Osteocyte (in vitro differentiated cells): ENCODE measurements around the gene GMEB2. TPM values are rescaled to one million over a fixed set of nuclear protein-coding genes. Genes with fewer than 3 reads are reported as not detected.
"Not testable (repeated sequence)": the region's sequence is repeated elsewhere in the genome, so short reads cannot be mapped to it uniquely, and the experiment has no call there.

Experiments
- DNase-seq: peaks from one replicate; pipeline ENCODE4 v3.0.0; 2021; ENCODE audit warnings: mixed read lengths; ENCODE audit not compliant: unreplicated experiment; ENCODE audit errors: extremely low spot score
- H3K27ac Mint-ChIP-seq: one replicate; pipeline ENCODE4 v1.8.0; 2021; ENCODE audit warnings: mild to moderate bottlenecking, mixed read lengths; ENCODE audit not compliant: unreplicated experiment
- H3K27me3 Mint-ChIP-seq: one replicate; pipeline ENCODE4 v1.8.0; 2021; ENCODE audit warnings: mixed read lengths; ENCODE audit not compliant: unreplicated experiment
- H3K36me3 Mint-ChIP-seq: one replicate; pipeline ENCODE4 v1.8.0; 2021; ENCODE audit warnings: mixed read lengths; ENCODE audit not compliant: unreplicated experiment
- H3K4me1 Mint-ChIP-seq: one replicate; pipeline ENCODE4 v1.8.0; 2021; ENCODE audit warnings: mixed read lengths; ENCODE audit not compliant: unreplicated experiment
- H3K4me3 Mint-ChIP-seq: one replicate; pipeline ENCODE4 v1.8.0; 2021; ENCODE audit warnings: mild to moderate bottlenecking, moderate library complexity, mixed read lengths; ENCODE audit not compliant: unreplicated experiment
- H3K9me3 Mint-ChIP-seq: one replicate; pipeline ENCODE4 v1.8.0; 2021; ENCODE audit warnings: mixed read lengths; ENCODE audit not compliant: unreplicated experiment
- total RNA-seq: library from RNA; stranded (reverse); gene quantifications from 2 replicates; pipeline ENCODE4 v1.2.1, GENCODE V29; 2021
- TF ChIP-seq, protein P1 (sequence below): fragments of 200-600 bp; sonication (generic); IDR thresholded peaks from 2 replicates; pipeline ENCODE4 v1.5.0; 2021; ENCODE audit warnings: antibody characterized with exemption, mild to moderate bottlenecking, moderate library complexity

The GMEB2 gene
- total RNA-seq, 1 donor from 2014 or later: 12.1 TPM

DNA sequence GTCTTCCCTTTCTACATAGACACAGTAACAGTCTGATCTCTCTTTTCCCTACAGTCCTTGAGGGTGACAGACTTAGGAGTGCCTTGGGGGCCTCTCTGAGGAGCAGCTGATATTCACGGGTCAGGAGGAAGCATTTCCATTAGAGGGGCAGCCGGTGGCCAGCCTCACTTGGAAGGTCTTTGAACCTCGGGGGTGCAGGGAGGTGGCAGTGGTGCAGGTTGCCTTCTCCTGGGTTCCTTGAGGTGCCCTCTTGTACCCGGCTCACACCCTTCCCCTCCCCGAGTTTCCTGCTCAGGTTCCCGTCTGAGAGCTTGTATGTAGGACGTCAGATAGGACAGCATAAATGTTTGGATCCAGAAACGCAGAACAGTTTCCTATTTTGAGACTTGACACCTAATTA lies 33.7 kb upstream of the GMEB2 start:
- Mint-ChIP-seq H3K36me3 (peaks cover 5% of the 10 kb centered on the region), H3K4me3 (no peak overlapping the region), H3K27me3 (no peaks in the 10 kb centered on the region), H3K4me1 (peaks cover 24% of the 10 kb centered on the region), H3K27ac (no peak overlapping the region), H3K9me3 (no peaks in the 10 kb centered on the region)
- no peak for DNase-seq
- TF ChIP-seq, protein P1, sequence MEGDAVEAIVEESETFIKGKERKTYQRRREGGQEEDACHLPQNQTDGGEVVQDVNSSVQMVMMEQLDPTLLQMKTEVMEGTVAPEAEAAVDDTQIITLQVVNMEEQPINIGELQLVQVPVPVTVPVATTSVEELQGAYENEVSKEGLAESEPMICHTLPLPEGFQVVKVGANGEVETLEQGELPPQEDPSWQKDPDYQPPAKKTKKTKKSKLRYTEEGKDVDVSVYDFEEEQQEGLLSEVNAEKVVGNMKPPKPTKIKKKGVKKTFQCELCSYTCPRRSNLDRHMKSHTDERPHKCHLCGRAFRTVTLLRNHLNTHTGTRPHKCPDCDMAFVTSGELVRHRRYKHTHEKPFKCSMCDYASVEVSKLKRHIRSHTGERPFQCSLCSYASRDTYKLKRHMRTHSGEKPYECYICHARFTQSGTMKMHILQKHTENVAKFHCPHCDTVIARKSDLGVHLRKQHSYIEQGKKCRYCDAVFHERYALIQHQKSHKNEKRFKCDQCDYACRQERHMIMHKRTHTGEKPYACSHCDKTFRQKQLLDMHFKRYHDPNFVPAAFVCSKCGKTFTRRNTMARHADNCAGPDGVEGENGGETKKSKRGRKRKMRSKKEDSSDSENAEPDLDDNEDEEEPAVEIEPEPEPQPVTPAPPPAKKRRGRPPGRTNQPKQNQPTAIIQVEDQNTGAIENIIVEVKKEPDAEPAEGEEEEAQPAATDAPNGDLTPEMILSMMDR: no peak

DNA sequence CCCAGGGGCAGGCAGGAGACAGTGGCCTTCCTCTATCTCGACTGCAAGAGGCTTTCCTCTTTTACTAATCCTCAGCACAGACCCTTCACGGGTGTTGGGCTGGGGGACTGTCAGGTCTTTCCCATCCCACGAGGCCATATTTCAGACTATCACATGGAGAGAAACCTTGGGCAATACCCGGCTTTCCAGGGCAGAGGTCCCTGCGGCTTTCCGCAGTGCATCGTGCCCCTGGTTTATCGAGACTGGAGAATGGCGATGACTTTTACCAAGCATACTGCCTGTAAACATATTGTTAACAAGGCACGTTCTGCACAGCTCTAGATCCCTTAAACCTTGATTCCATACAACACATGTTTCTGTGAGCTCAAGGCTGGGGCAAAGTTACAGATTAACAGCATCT lies 33.3 kb upstream of the GMEB2 start:
- not testable (repeated sequence) for H3K36me3 Mint-ChIP-seq, H3K9me3 Mint-ChIP-seq, DNase-seq, H3K27me3 Mint-ChIP-seq, H3K27ac Mint-ChIP-seq
- Mint-ChIP-seq H3K4me1 (peaks cover 24% of the 10 kb centered on the region), H3K4me3 (peak overlapping the region; percentile 97)

DNA sequence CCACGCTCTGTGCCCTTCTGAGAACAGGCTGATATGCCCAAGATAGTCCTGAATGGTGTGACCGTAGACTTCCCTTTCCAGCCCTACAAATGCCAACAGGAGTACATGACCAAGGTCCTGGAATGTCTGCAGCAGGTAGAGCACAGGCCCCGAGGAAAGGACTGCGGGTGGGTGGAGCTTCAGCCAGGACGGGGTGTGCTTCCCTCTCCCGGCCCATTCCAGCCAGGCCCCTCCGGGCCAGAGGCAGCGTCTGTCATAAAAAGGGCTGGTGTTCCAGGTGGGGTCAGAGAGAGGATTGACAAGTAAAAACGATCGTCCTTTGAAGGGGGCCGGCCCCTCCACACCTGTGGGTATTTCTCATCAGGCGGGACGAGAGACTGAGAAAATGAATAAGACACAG lies 32.5 kb upstream of the GMEB2 start:
- Mint-ChIP-seq H3K27me3 (no peaks in the 10 kb centered on the region), H3K9me3 (no peaks in the 10 kb centered on the region), H3K36me3 (peaks cover 5% of the 10 kb centered on the region), H3K4me1 (peaks cover 24% of the 10 kb centered on the region), H3K27ac (peak overlapping the region; percentile 94), H3K4me3 (peak overlapping the region; percentile 97)
- DNase-seq: no peak
- TF ChIP-seq, protein P1: no peak

DNA sequence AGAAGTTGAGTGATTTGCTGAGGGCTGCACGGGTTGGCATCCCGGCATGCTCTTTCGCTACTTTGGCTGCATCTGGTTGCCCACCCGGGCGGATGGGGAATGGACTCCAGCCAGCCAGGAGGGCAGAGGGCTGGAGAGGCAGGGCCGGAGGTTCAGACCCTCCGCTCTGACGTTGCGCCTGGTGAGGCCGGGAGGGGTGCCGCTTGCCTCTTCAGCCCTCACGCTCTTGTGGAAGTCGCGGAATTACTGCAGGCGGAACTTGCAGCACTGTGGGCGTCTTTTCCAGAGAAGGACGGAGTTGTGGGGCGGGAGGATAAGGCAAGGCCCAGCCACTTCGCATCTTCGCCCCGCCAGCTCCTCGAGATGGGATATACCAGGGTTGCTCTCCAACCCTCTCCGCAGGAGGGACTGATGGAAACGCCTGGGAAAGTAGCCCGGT lies 31.9 kb upstream of the GMEB2 start:
- no peak for DNase-seq
- Mint-ChIP-seq H3K4me1 (peaks cover 29% of the 10 kb centered on the region), H3K36me3 (peaks cover 5% of the 10 kb centered on the region), H3K27ac (peak overlapping the region; percentile 94), H3K9me3 (no peaks in the 10 kb centered on the region), H3K27me3 (no peaks in the 10 kb centered on the region), H3K4me3 (peak overlapping the region; percentile 97)
- TF ChIP-seq, protein P1: no peak

DNA sequence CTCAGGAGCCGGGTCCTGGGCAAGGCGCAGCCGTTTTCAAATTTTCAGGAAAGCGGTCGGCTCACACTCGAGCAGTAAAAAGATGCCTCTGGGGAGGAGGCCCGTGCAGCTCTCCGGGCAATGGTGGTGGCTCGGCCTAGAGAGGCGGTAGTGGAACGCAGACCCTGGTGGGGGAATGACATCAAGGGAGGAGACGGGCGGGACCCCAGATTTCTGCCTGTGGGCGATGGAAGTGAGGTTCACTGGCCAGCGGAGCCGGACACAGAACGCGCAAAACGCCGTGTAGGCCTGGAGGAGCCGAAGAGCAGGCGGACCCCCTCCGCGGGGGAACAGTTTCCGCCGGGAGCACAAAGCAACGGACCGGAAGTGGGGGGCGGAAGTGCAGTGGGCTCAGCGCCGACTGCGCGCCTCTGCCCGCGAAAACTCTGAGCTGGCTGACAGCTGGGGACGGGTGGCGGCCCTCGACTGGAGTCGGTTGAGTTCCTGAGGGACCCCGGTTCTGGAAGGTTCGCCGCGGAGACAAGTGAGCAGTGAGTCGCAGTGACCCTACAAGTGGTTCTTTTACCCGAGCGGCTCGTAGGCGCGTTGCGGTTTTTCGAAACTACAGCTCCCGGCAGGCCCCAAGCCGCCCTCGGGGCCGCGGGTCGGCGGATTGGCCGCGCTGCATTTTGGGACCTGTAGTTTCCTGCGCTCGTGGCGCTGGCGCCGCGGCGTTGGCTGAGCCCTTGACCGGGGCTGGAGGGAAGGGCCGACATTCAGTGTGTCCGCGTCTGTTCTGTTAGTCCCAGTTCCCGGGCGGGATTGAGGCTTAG lies 31.2 kb upstream of the GMEB2 start, which contains the start of gene RTEL1:
RTEL1 (plus strand) TSS at position 376 of the 812 bp plus-strand sequence. CDS start 1,091 bp downstream, outside the sequence.
- H3K4me1 Mint-ChIP-seq: peaks cover 30% of the 10 kb centered on the region
- TF ChIP-seq, protein P1: no peak
- peak within 1 kb of the TSS; percentile 97 for H3K4me3 Mint-ChIP-seq
- peak within 1 kb of the TSS; percentile 94 for H3K27ac Mint-ChIP-seq
- H3K36me3 Mint-ChIP-seq: peaks cover 5% of the 10 kb centered on the region
- no peaks in the 10 kb centered on the region for H3K9me3 Mint-ChIP-seq
- DNase-seq: peak; percentile 97
- no peaks in the 10 kb centered on the region for H3K27me3 Mint-ChIP-seq
